Kasumi-1 (cell line): Measurements from ENCODE around the gene CLEC6A.
"Not testable (repeated sequence)": the region's sequence is repeated elsewhere in the genome, so short reads cannot be mapped to it uniquely, and the experiment has no call there.

Source experiments
- DNase-seq, 2 experiments: peaks; one replicate each; lab custom pipeline; 2025; lab: John Stamatoyannopoulos, UW

CLEC6A gene

GRCh38 chr12:8495671-8496070, 39.9 kb downstream of the CLEC6A start:
- not testable (repeated sequence) for DNase-seq

GRCh38 chr12:8496074-8496473, 40.3 kb downstream of the CLEC6A start:
- not testable (repeated sequence) for DNase-seq

- DNase-seq, result no peak
Measured at GRCh38 chr12:8499616-8500015, 43.9 kb downstream of the CLEC6A start.

- DNase-seq, result peak; percentile 60 to 63
Measured at GRCh38 chr12:8501720-8502119, 46.0 kb downstream of the CLEC6A start.

- DNase-seq, result no peak
Measured at GRCh38 chr12:8504351-8504750, 48.6 kb downstream of the CLEC6A start.

- DNase-seq, result no peak
Measured at GRCh38 chr12:8507596-8507995, 51.8 kb downstream of the CLEC6A start.

GRCh38 chr12:8508223-8508622, 52.5 kb downstream of the CLEC6A start:
- no peak for DNase-seq

GRCh38 chr12:8508910-8509841, 53.4 kb downstream of the CLEC6A start:
- DNase-seq, result no peak

- no peak for DNase-seq
Measured at GRCh38 chr12:8513256-8513655, 57.5 kb downstream of the CLEC6A start, which contains the start of gene CLEC4D. TSS of gene CLEC4D (plus strand) at chr12:8513503. CDS start at chr12:8513733, 230 bp downstream.

- no peak for DNase-seq
Measured at GRCh38 chr12:8517971-8518370, 62.2 kb downstream of the CLEC6A start.

- DNase-seq, result peak; percentile 17 to 35
Measured at GRCh38 chr12:8519171-8519570, 63.4 kb downstream of the CLEC6A start.

- DNase-seq, result no peak
Measured at GRCh38 chr12:8527250-8528130, 71.7 kb downstream of the CLEC6A start.
